C4-2B (cell line): ENCODE measurements around the gene CREB3L1.

Source experiments
- H3K27ac ChIP-seq: fragments of 450-650 bp; 2 replicates; pipeline ENCODE4 v1.5.1; 2017
- ZFX ChIP-seq: fragments of 450-650 bp; IDR thresholded peaks from 2 replicates; pipeline ENCODE4 v1.6.1; 2017
- TF ChIP-seq, protein P1 (sequence below): fragments of 450-650 bp; conservative IDR thresholded peaks from 2 replicates; pipeline ENCODE4 v1.5.1; 2017; ENCODE audit warnings: mild to moderate bottlenecking

CREB3L1 gene

DNA sequence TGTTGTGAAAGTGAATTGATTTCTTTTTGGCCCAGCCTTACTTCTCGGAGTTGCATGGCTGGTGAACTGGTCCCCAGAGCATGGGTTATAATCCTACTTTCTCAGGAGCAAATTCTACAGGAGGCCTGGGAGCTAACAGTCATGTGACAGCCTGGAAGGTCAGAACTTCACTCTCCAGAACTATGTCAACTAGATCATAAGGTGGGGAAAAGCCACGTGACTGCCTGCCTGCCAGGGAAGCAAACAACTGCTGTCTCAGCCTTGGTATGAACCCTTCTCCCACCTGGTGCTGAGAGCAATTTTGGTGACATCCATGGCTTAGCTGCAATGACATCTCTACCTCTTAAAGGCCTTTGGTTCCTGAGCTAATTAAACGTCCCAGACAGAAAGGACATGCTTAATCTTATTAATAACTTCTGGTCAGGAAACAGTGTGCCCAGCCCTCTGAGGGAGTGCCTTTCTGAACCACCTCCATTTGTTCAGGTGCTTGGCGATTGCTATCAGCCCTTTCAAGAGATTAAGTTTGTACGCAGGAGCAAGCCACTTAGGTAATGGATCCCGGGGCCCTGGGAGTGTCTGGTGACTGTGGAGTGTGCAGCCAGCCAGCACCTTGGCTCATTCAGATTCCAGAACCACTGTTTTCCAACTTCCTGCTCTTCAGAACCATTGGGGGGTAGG is 1.4 kb upstream of the CREB3L1 start:
- TF ChIP-seq, protein P1, sequence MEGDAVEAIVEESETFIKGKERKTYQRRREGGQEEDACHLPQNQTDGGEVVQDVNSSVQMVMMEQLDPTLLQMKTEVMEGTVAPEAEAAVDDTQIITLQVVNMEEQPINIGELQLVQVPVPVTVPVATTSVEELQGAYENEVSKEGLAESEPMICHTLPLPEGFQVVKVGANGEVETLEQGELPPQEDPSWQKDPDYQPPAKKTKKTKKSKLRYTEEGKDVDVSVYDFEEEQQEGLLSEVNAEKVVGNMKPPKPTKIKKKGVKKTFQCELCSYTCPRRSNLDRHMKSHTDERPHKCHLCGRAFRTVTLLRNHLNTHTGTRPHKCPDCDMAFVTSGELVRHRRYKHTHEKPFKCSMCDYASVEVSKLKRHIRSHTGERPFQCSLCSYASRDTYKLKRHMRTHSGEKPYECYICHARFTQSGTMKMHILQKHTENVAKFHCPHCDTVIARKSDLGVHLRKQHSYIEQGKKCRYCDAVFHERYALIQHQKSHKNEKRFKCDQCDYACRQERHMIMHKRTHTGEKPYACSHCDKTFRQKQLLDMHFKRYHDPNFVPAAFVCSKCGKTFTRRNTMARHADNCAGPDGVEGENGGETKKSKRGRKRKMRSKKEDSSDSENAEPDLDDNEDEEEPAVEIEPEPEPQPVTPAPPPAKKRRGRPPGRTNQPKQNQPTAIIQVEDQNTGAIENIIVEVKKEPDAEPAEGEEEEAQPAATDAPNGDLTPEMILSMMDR: no peak
- peak overlapping the region; percentile 98 for H3K27ac ChIP-seq

- TF ChIP-seq ZFX: no peak
- TF ChIP-seq, protein P1: no peak
- H3K27ac ChIP-seq: no peak overlapping the region; the same call in 1 of the 2 replicates
Observed at GRCh38 chr11:46277313-46277621, 195 bp upstream of the CREB3L1 start.

GRCh38 chr11:46278387-46279125 is 1.1 kb downstream of the CREB3L1 start:
- TF ChIP-seq, protein P1: no peak
- no peak for TF ChIP-seq ZFX
- H3K27ac ChIP-seq: peak overlapping the region; percentile 4; the same call in 1 of the 2 replicates

- no peak for TF ChIP-seq ZFX
- TF ChIP-seq, protein P1: no peak
- peak overlapping the region; percentile 4; the same call in 1 of the 2 replicates for H3K27ac ChIP-seq
Observed at GRCh38 chr11:46279126-46280099, 2.0 kb downstream of the CREB3L1 start.

- TF ChIP-seq ZFX: no peak
- no peak overlapping the region for H3K27ac ChIP-seq
Observed at GRCh38 chr11:46280706-46281105, 3.2 kb downstream of the CREB3L1 start.

GRCh38 chr11:46281371-46281831 is 3.9 kb downstream of the CREB3L1 start:
- no peak for TF ChIP-seq ZFX
- TF ChIP-seq, protein P1: no peak
- no peak overlapping the region; the same call in 1 of the 2 replicates for H3K27ac ChIP-seq

GRCh38 chr11:46285173-46285572 is 7.7 kb downstream of the CREB3L1 start:
- no peak overlapping the region for H3K27ac ChIP-seq
- no peak for TF ChIP-seq ZFX
- TF ChIP-seq, protein P1: no peak
